GM12892 (cell line): ENCODE measurements around the gene PRICKLE2.

Experiments
- POLR2A ChIP-seq: IDR thresholded peaks from 2 replicates; pipeline ENCODE4 v1.6.1; 2011; ENCODE audit warnings: low read depth, low read length, control low read depth
- TAF1 ChIP-seq: IDR thresholded peaks from 2 replicates; pipeline ENCODE4 v1.6.1; 2011; ENCODE audit warnings: low read depth, mild to moderate bottlenecking, control low read depth, low read length, borderline replicate concordance

DNA sequence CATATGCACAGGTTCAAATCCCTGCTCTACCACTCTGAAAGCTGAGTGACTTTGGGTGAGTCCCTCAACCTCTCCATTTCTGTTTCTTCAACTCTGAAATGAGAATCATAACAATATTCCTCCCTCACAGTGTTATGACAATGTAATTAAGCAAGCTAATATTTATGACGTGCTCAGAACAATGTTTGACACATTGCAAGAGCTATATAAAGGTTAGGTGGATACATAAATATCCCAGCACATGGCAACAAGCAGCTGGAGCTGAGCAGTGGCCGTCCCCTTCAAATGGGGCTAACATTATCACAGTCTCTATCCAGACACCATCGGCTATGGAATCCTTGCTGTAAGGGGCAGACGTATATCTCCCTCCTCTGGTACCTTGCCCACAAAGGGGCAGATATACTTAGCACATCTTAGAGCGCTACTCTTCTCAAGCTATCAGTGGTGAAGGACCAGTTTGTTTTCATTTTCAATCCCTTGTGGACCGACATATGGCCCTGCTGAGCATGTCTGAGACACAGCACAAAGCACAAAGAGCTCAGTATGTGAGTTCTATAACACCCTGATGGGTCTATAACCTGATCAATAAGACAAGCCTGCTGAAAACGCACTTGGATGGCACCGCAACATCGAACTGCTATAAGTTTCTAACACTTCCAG lies 80.9 kb downstream of the PRICKLE2 start:
- TF ChIP-seq POLR2A = no peak
- TF ChIP-seq TAF1 = no peak
